Endodermal cell (in vitro differentiated cells): ENCODE data around the gene POLQ. TPM values are rescaled to one million over a fixed set of nuclear protein-coding genes. Genes with fewer than 3 reads are reported as not detected.
"Not testable (repeated sequence)": the region's sequence is repeated elsewhere in the genome, so short reads cannot be mapped to it uniquely, and the experiment has no call there.

Experiments used
- DNase-seq: peaks from one replicate; pipeline ENCODE4 v3.0.0-alpha.2; 2017
- H3K27ac ChIP-seq: 2 replicates; pipeline ENCODE4 v1.5.1; 2013; ENCODE audit warnings: mild to moderate bottlenecking, low read depth, low read length, moderate library complexity
- H3K27me3 ChIP-seq: 2 replicates; pipeline ENCODE4 v1.6.1; 2013; ENCODE audit warnings: mild to moderate bottlenecking, low read length, moderate library complexity; ENCODE audit not compliant: insufficient read depth, control insufficient read depth, poor library complexity, severe bottlenecking
- H3K36me3 ChIP-seq: 2 replicates; pipeline ENCODE4 v1.7.0; 2013; ENCODE audit warnings: mild to moderate bottlenecking, low read length, moderate library complexity; ENCODE audit not compliant: control insufficient read depth, insufficient read depth
- H3K4me1 ChIP-seq: one replicate; pipeline ENCODE4 v1.7.0; 2013; ENCODE audit warnings: low read length; ENCODE audit not compliant: control insufficient read depth, insufficient read depth
- H3K4me3 ChIP-seq: 2 replicates; pipeline ENCODE4 v1.5.1; 2013; ENCODE audit warnings: mild to moderate bottlenecking, low read length, moderate library complexity
- H3K9ac ChIP-seq: 2 replicates; pipeline ENCODE4 v1.6.1; 2013; ENCODE audit warnings: mild to moderate bottlenecking, low read length, moderate library complexity; ENCODE audit not compliant: poor library complexity, severe bottlenecking; ENCODE audit errors: extremely low read depth
- H3K9me3 ChIP-seq: 2 replicates; pipeline ENCODE4 v1.6.1; 2013; ENCODE audit warnings: mild to moderate bottlenecking, low read length, moderate library complexity; ENCODE audit not compliant: control insufficient read depth
- H3K27ac Mint-ChIP-seq: 2 replicates; pipeline ENCODE4 v1.8.0; 2020; ENCODE audit warnings: mixed read lengths
- H3K27me3 Mint-ChIP-seq: 2 replicates; pipeline ENCODE4 v1.8.0; 2021; ENCODE audit warnings: mild to moderate bottlenecking, mixed read lengths; ENCODE audit not compliant: insufficient read depth
- H3K36me3 Mint-ChIP-seq: 2 replicates; pipeline ENCODE4 v1.8.0; 2020; ENCODE audit warnings: low read depth, mixed read lengths
- H3K4me1 Mint-ChIP-seq: 2 replicates; pipeline ENCODE4 v1.8.0; 2020; ENCODE audit warnings: mixed read lengths
- H3K4me3 Mint-ChIP-seq: 2 replicates; pipeline ENCODE4 v1.8.0; 2020; ENCODE audit warnings: mild to moderate bottlenecking, moderate library complexity, mixed read lengths
- H3K9me3 Mint-ChIP-seq: 2 replicates; pipeline ENCODE4 v1.8.0; 2020; ENCODE audit warnings: mild to moderate bottlenecking, mixed read lengths
- CTCF ChIP-seq: fragments of 200-600 bp; sonication (generic); conservative IDR thresholded peaks from 2 replicates; pipeline ENCODE4 v1.5.0; 2021; ENCODE audit warnings: antibody characterized with exemption, mild to moderate bottlenecking
- WGBS, 2 experiments: methylation state at CpG; one replicate each; pipeline versions ENCODE4 v1.1.5 to v1.1.7; 2013; ENCODE audit warnings: missing lambda C conversion rate in 2 of 2, mixed read lengths in 1 of 2; ENCODE audit not compliant: insufficient coverage in 1 of 2, insufficient read length in 1 of 2; 5-methylcytosine and 5-hydroxymethylcytosine counted together
- total RNA-seq, 2 donors: library from RNA; stranded (reverse); fragmentation: NEBNext Ultra II Directional in 1 of 2; extraction: Animal tissue kit (Norgen Biotek cat#: 25700) in 1 of 2; gene quantifications; 2 replicates in 1 of 2; 3 replicates in 1 of 2; pipeline ENCODE4 v1.2.1, GENCODE V29; 2021

Gene POLQ
- total RNA-seq, 2 donors from 2014 or later: 12.6 to 18.6 TPM

GRCh38 chr3:121463745-121464144 is 82.0 kb downstream of the POLQ start:
- Histone ChIP-seq H3K9ac (no peak overlapping the region), H3K27me3 (no peaks in the 10 kb centered on the region), H3K27ac (no peak overlapping the region), H3K9me3 (no peaks in the 10 kb centered on the region), H3K4me3 (no peak overlapping the region), H3K4me1 (no peaks in the 10 kb centered on the region), H3K36me3 (peaks cover 61% of the 10 kb centered on the region)
- no peak for TF ChIP-seq CTCF
- Mint-ChIP-seq H3K9me3 (no peaks in the 10 kb centered on the region), H3K27me3 (no peaks in the 10 kb centered on the region), H3K27ac (no peak overlapping the region), H3K4me3 (no peak overlapping the region), H3K36me3 (peaks cover 49% of the 10 kb centered on the region), H3K4me1 (no peaks in the 10 kb centered on the region)
- no peak for DNase-seq

DNA sequence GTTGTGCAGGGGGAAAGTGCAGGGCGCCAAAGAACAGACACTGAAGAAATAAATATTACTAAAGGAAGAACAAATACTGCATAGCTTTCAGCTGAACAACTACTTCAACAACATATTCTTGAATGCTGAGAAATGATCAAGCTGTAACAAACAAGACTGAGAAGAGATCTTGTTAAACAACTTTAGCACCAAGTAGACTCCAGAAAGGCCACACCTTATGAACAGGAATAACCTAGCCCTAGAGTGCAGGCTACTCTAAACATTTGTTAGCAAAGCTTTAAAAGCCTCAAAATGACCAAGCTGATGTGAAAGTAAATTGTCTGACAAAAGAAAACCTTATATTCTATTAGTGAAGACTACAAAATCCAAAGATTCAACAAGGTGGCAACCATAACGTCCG is 83.2 kb downstream of the POLQ start:
- H3K4me1 ChIP-seq: no peaks in the 10 kb centered on the region
- H3K9me3 Mint-ChIP-seq: peaks cover 2% of the 10 kb centered on the region
- peaks cover 53% of the 10 kb centered on the region for H3K36me3 Mint-ChIP-seq
- H3K27me3 Mint-ChIP-seq: no peaks in the 10 kb centered on the region
- no peak overlapping the region for H3K27ac ChIP-seq
- DNase-seq: no peak
- H3K36me3 ChIP-seq: peaks cover 57% of the 10 kb centered on the region
- no peaks in the 10 kb centered on the region for H3K9me3 ChIP-seq
- H3K4me1 Mint-ChIP-seq: no peaks in the 10 kb centered on the region
- no peaks in the 10 kb centered on the region for H3K27me3 ChIP-seq
- no peak overlapping the region for H3K4me3 Mint-ChIP-seq
- no peak overlapping the region for H3K4me3 ChIP-seq
- WGBS, 2 experiments: 100% methylated on average over 1 to 3 of the region's 3 CpGs
- no peak overlapping the region for H3K9ac ChIP-seq
- no peak for TF ChIP-seq CTCF
- H3K27ac Mint-ChIP-seq: no peak overlapping the region

DNA sequence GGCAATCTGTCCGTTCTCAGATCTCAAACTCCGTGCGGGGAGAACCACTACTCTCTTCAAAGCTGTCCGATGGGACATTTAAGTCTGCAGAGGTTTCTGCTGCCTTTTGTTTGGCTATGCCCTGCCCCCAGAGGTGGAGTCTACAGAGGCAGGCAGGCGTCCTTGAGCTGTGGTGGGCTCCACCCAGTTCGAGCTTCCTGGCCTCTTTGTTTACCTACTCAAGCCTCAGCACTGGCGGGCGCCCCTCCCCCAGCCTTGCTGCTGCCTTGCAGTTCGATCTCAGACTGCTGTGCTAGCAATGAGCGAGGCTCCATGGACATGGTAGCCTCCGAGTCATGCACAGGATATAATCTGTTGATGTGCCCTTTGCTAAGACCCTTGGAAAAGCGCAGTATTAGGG is 94.0 kb downstream of the POLQ start:
- peaks cover 10% of the 10 kb centered on the region for H3K9me3 ChIP-seq
- H3K27ac ChIP-seq, DNase-seq, H3K27me3 ChIP-seq, H3K27me3 Mint-ChIP-seq, H3K9ac ChIP-seq, H3K4me1 Mint-ChIP-seq, H3K36me3 ChIP-seq, H3K4me3 Mint-ChIP-seq, H3K27ac Mint-ChIP-seq, H3K4me3 ChIP-seq, H3K4me1 ChIP-seq: not testable (repeated sequence)
- H3K36me3 Mint-ChIP-seq: peaks cover 57% of the 10 kb centered on the region
- 89% methylated on average over 6 to 12 of the region's 12 CpGs for WGBS, 2 experiments
- peaks cover 31% of the 10 kb centered on the region for H3K9me3 Mint-ChIP-seq

- 67 to 92% methylated on average over 1 of the region's 1 CpG for WGBS, 2 experiments
- peaks cover 1% of the 10 kb centered on the region for H3K9me3 Mint-ChIP-seq
- no peak overlapping the region for H3K4me3 Mint-ChIP-seq
- no peaks in the 10 kb centered on the region for H3K4me1 Mint-ChIP-seq
- Histone ChIP-seq H3K36me3 (no peaks in the 10 kb centered on the region), H3K4me3 (no peak overlapping the region), H3K9me3 (no peaks in the 10 kb centered on the region), H3K9ac (no peak overlapping the region), H3K4me1 (no peaks in the 10 kb centered on the region), H3K27me3 (no peaks in the 10 kb centered on the region), H3K27ac (no peak overlapping the region)
- peaks cover 25% of the 10 kb centered on the region for H3K36me3 Mint-ChIP-seq
- no peak overlapping the region for H3K27ac Mint-ChIP-seq
- DNase-seq: no peak
- H3K27me3 Mint-ChIP-seq: no peaks in the 10 kb centered on the region
- no peak for TF ChIP-seq CTCF
Measured at GRCh38 chr3:121443456-121443855, 102.3 kb downstream of the POLQ start.
